ENCODE measurements around the gene TMEM135.

DNA sequence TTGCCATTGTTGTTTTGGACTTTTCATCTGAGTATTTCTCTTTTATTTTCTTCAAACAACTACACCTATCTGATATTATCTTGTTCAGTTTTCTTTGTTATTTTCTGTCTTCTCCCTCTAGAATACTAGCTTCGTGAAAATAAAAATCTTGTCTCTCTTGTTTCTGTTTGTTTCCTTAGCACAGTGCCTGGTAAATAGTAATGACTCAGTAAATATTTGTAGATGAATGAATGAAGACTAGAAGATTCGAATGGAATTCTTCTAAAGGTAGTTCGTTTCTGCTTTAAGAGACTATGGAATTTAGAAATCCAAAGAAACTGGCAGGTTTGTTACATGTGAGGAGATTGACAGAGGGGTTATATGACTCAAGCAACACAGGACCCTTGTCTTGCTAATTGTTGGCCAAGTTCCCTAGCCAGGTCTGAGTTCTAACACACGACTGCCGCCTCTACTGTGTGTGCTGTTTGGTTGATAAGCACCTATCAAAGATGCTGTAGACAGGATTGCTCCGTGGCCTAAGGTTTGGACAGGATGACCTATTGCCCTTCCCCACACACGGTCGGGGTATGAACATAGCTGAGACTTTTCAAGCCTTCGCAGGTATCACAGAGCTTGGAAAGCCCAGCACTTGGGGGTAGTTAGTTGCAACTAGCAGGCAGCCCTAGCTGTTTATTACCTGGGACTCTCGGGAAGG is 831 bp upstream of the TMEM135 start:
- TF ChIP-seq RFX5 (IDR thresholded peaks at IDR 0.05; ENCODE audit: low read length) = no peak
- no peak for TF ChIP-seq CTCF (IDR thresholded peaks at IDR 0.05)
- no peak for TF ChIP-seq TCF12 (IDR thresholded peaks at IDR 0.05)
- TF ChIP-seq EP300 (IDR thresholded peaks at IDR 0.05; ENCODE audit: borderline replicate concordance in 1 of 2, low read depth in 1 of 2, low read length in 1 of 2) = no peak
- TF ChIP-seq, protein P1, sequence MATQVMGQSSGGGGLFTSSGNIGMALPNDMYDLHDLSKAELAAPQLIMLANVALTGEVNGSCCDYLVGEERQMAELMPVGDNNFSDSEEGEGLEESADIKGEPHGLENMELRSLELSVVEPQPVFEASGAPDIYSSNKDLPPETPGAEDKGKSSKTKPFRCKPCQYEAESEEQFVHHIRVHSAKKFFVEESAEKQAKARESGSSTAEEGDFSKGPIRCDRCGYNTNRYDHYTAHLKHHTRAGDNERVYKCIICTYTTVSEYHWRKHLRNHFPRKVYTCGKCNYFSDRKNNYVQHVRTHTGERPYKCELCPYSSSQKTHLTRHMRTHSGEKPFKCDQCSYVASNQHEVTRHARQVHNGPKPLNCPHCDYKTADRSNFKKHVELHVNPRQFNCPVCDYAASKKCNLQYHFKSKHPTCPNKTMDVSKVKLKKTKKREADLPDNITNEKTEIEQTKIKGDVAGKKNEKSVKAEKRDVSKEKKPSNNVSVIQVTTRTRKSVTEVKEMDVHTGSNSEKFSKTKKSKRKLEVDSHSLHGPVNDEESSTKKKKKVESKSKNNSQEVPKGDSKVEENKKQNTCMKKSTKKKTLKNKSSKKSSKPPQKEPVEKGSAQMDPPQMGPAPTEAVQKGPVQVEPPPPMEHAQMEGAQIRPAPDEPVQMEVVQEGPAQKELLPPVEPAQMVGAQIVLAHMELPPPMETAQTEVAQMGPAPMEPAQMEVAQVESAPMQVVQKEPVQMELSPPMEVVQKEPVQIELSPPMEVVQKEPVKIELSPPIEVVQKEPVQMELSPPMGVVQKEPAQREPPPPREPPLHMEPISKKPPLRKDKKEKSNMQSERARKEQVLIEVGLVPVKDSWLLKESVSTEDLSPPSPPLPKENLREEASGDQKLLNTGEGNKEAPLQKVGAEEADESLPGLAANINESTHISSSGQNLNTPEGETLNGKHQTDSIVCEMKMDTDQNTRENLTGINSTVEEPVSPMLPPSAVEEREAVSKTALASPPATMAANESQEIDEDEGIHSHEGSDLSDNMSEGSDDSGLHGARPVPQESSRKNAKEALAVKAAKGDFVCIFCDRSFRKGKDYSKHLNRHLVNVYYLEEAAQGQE (IDR thresholded peaks at IDR 0.05; ENCODE audit: low read depth, low read length) = no peak
- TF ChIP-seq NFIC (IDR thresholded peaks at IDR 0.05; ENCODE audit: borderline replicate concordance) = no peak
- TF ChIP-seq NRF1 (IDR thresholded peaks at IDR 0.05; ENCODE audit: low read depth, low read length) = no peak
- TF ChIP-seq JUND (IDR thresholded peaks at IDR 0.05) = no peak
- no peak for TF ChIP-seq POLR2AphosphoS5 (IDR thresholded peaks at IDR 0.05; ENCODE audit: low read depth, low read length)
- no peak for TF ChIP-seq FOXM1 (IDR thresholded peaks at IDR 0.05; ENCODE audit: low read depth)
- no peak for TF ChIP-seq GABPA (IDR thresholded peaks at IDR 0.05; ENCODE audit: low read depth)
- TF ChIP-seq RAD21 (IDR thresholded peaks at IDR 0.05; ENCODE audit: low read length) = no peak
- no peak for TF ChIP-seq SIN3A (IDR thresholded peaks at IDR 0.05; ENCODE audit: borderline replicate concordance, low read depth, low read length)

Measured in SK-N-SH (cell line).